ENCODE measurements around the gene CXorf58.
"Not testable (repeated sequence)": the region's sequence is repeated elsewhere in the genome, so short reads cannot be mapped to it uniquely, and the experiment has no call there.

CXorf58 gene

GRCh38 chrX:23954396-23954795, 46.6 kb downstream of the CXorf58 start:
- DNase-seq, result no peak

DNA sequence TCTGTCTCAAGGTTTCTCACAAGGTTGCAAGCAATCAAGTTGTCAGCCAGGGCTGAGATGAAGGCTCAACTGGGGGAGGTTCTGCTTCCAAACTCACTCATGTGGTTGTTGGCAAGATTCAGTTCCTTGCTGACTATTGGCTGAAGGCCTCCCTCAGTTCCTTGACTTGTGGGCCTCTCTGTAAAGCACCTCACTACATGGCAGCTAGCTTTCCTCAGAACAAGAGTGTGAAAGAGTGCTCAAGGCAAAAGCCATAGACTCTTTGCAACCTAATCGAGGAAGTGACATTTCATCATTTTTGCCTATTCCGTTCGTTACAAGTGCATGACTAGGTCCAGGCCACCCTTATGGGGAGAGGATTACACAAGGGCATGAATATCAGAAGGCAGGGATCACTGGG, 52.0 kb downstream of the CXorf58 start:
- DNase-seq, result peak; percentile 65

- DNase-seq, result no peak
These were observed 56.4 kb downstream of the CXorf58 start for GRCh38 chrX:23964191-23964590.

DNA sequence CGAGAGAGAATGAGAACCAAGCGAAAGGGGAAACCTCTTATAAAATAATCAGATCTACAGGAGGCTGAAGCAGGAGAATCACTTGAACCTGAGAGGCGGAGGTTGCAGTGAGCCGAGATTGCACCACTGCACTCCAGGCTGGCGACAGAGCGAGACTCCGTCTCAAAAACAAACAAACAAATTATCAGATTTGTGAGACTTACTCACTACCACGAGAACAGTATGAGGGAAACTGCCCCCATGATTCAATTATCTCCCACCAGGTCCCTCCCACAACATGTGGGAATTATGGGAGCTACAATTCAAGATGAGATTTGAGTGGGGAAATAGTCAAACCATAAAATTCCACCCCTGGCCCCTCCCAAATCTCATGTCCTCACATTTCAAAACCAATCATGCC, 57.8 kb downstream of the CXorf58 start:
- not testable (repeated sequence) for DNase-seq

DNA sequence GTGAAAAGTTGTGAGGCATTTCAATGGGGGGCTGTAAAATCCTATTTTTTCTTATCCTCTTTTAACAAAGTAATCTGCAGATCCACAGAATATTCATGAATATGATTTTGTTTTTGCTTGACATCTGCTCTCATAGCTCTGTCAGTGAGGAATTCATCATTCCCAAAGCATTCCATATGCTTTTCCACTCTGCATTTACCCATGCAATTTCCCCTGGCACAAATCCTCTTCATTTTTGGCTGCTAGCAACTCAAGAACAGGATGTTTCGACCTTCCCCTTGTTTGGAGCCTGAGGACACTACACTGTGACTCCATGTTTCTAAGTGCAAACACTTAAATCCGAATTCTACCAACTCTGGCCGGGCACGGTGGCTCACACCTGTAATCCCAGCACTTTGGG, 70.7 kb downstream of the CXorf58 start:
- DNase-seq, result no peak

DNA sequence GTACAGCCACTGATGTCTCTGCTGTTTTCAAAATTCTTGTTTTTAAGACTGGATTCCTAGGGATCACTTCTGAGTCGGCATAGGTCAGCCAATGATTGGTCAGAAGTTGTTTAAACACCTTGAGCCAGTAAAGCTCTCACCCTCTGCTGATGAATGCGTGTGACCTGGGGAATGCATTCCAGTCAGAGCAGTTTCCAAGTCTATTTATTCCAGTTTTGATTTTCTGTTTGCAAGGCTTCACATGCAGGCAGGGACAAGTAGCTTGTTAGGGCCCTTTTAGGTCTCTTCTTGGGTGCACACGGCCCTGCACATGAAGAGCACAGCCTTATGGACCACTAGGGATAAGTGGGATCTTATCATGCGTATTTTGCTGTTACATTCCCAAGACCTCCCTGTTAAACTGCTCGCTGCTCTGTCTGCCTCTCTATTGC, 72.2 kb downstream of the CXorf58 start:
- no peak for DNase-seq

DNA sequence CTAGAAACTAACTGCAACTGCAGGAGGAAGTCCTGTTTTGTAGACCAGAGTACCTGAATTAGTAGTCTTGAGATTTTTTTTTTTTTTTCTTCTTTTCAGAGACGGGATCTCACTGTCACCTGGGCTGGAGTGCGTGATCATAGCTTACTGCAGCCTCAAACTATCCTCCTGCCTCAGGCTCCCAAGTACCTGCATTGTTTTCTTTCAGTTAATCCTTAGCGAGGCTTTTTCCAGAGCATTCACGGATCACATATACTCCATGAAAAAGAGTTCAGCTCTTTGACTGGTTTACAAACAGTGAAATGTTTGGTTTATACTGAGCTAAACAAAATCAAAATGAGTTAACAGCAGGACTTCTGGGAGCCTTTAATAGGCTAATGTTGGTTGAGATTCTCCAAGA, 73.4 kb downstream of the CXorf58 start:
- no peak for DNase-seq

- no peak for DNase-seq
These were observed 73.9 kb downstream of the CXorf58 start for GRCh38 chrX:23981711-23982110.

DNA sequence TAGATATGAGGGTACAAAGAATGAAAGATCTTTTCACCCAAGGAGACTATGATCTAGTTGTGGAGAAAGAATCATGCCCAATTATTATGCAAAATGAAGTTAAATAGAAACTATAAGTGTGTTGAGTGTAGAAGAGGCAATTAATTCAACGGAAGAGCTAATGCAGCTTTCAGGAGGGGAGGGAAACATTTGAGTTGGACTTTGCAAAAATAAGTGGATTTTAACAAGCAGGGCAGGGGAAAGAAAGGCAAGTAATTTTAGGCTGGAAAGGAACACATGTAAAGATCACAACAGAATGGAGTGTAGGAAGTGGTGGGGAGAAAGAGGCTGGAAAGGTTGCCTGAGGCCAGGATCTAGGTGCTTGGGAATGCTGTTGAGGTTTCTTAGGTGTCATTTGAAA, 75.1 kb downstream of the CXorf58 start:
- DNase-seq, result no peak
